IMR-90 (cell line): Measurements from ENCODE around the gene TRIM73. TPM values are rescaled to one million over a fixed set of nuclear protein-coding genes. Genes with fewer than 3 reads are reported as not detected.
"Not testable (repeated sequence)": the region's sequence is repeated elsewhere in the genome, so short reads cannot be mapped to it uniquely, and the experiment has no call there.

Experiments used
- ATAC-seq: fragments of 200-7000 bp; cut with Tn5 transposase; 2 replicates; pipeline ENCODE4 v1.9.1; 2020; ENCODE audit warnings: low read depth, mild to moderate bottlenecking, moderate library complexity
- BruUV-seq: library from RNA; stranded (reverse); fragments of 400-500 nt; replicated peaks from 2 replicates; lab custom pipeline; 2021; lab: Mats Ljungman, UMichigan
- CTCF ChIA-PET: fragments of 300-600 bp; formaldehyde crosslinking; extraction: SDS; loops from one replicate; lab custom pipeline; 2021; ENCODE audit warnings: antibody characterized with exemption; lab: Yijun Ruan, JAX
- POLR2A ChIA-PET: fragments of 300-600 bp; sonication (Branson Sonifier 250); formaldehyde crosslinking; loops from one replicate; lab custom pipeline; 2022; ENCODE audit warnings: antibody characterized with exemption; ENCODE audit not compliant: unreplicated experiment; lab: Charles Lee
- DNase-seq: peaks from one replicate; pipeline ENCODE4 v3.0.0; 2013
- H2AFZ ChIP-seq: replicated peaks from 2 replicates; pipeline ENCODE3; 2013; ENCODE audit warnings: low read length, mild to moderate bottlenecking; ENCODE audit not compliant: poor library complexity
- H2AK5ac ChIP-seq: 2 replicates; pipeline ENCODE4 v1.6.1; 2013; ENCODE audit warnings: low read depth, low read length, inconsistent platforms
- H2AK9ac ChIP-seq: replicated peaks from 2 replicates; pipeline ENCODE3; 2013; ENCODE audit warnings: mild to moderate bottlenecking, low read depth, low read length, moderate library complexity; ENCODE audit not compliant: poor library complexity
- H2BK120ac ChIP-seq: 2 replicates; pipeline ENCODE4 v1.6.1; 2013; ENCODE audit warnings: low read depth, low read length, inconsistent platforms
- H2BK15ac ChIP-seq: 3 replicates; pipeline ENCODE4 v1.6.1; 2013; ENCODE audit warnings: low read depth, low read length, inconsistent platforms
- H2BK20ac ChIP-seq: 2 replicates; pipeline ENCODE4 v1.6.1; 2013; ENCODE audit warnings: low read depth, mild to moderate bottlenecking, inconsistent platforms, low read length, moderate library complexity
- H2BK5ac ChIP-seq: 2 replicates; pipeline ENCODE4 v1.6.1; 2013; ENCODE audit warnings: mild to moderate bottlenecking, low read depth, low read length, inconsistent platforms; ENCODE audit not compliant: poor library complexity, severe bottlenecking
- H3K14ac ChIP-seq: replicated peaks from 2 replicates; pipeline ENCODE4 v1.6.1; 2013; ENCODE audit warnings: low read depth, low read length, inconsistent platforms
- H3K18ac ChIP-seq: 2 replicates; pipeline ENCODE4 v1.6.1; 2013; ENCODE audit warnings: low read depth, low read length, control low read depth
- H3K23ac ChIP-seq: 2 replicates; pipeline ENCODE4 v1.6.1; 2013; ENCODE audit warnings: low read depth, low read length, inconsistent platforms
- H3K27ac ChIP-seq: 2 replicates; pipeline ENCODE4 v1.5.1; 2013; ENCODE audit warnings: mild to moderate bottlenecking, control low read depth, low read length; ENCODE audit not compliant: insufficient read depth
- H3K27me3 ChIP-seq: 2 replicates; pipeline ENCODE4 v1.6.1; 2013; ENCODE audit warnings: low read length; ENCODE audit not compliant: control insufficient read depth, insufficient read depth
- H3K36me3 ChIP-seq: 2 replicates; pipeline ENCODE4 v1.6.1; 2013; ENCODE audit warnings: low read length, mixed read lengths; ENCODE audit not compliant: control insufficient read depth, insufficient read depth
- H3K4ac ChIP-seq: 2 replicates; pipeline ENCODE4 v1.6.1; 2013; ENCODE audit warnings: low read depth, low read length, inconsistent platforms
- H3K4me1 ChIP-seq: 2 replicates; pipeline ENCODE4 v1.6.1; 2013; ENCODE audit warnings: low read length, mixed read lengths; ENCODE audit not compliant: control insufficient read depth, insufficient read depth
- H3K4me2 ChIP-seq: 2 replicates; pipeline ENCODE4 v1.6.1; 2013; ENCODE audit warnings: low read depth, mild to moderate bottlenecking, control low read depth, low read length, moderate library complexity
- H3K4me3 ChIP-seq: 2 replicates; pipeline ENCODE4 v1.5.1; 2013; ENCODE audit warnings: low read depth, mild to moderate bottlenecking, control low read depth, low read length, moderate library complexity; ENCODE audit not compliant: insufficient read depth
- H3K56ac ChIP-seq: 2 replicates; pipeline ENCODE4 v1.6.1; 2013; ENCODE audit warnings: low read length, inconsistent platforms; ENCODE audit not compliant: insufficient read depth; ENCODE audit errors: extremely low read depth
- H3K79me1 ChIP-seq, 2 experiments: 2 replicates each; pipeline ENCODE4 v1.6.1; 2013; ENCODE audit warnings: low read length in 2 of 2, inconsistent platforms in 1 of 2, low read depth in 1 of 2
- H3K9ac ChIP-seq: 2 replicates; pipeline ENCODE4 v1.6.1; 2013; ENCODE audit warnings: low read depth, low read length, control low read depth
- H3K9me1 ChIP-seq: 2 replicates; pipeline ENCODE4 v1.6.1; 2013; ENCODE audit warnings: low read length, inconsistent platforms; ENCODE audit not compliant: insufficient read depth
- H3K9me3 ChIP-seq: 2 replicates; pipeline ENCODE4 v1.6.1; 2013; ENCODE audit warnings: low read length; ENCODE audit not compliant: control insufficient read depth, insufficient read depth
- H4K20me1 ChIP-seq: 2 replicates; pipeline ENCODE4 v1.6.1; 2013; ENCODE audit warnings: low read length, inconsistent platforms; ENCODE audit not compliant: insufficient read depth
- H4K5ac ChIP-seq: 2 replicates; pipeline ENCODE4 v1.6.1; 2013; ENCODE audit warnings: mild to moderate bottlenecking, low read depth, low read length, control low read depth
- H4K8ac ChIP-seq, 2 experiments: 2 replicates each; pipeline ENCODE4 v1.6.1; 2013; ENCODE audit warnings: low read depth in 2 of 2, low read length in 2 of 2, control low read depth in 1 of 2, inconsistent platforms in 1 of 2
- H4K91ac ChIP-seq: 2 replicates; pipeline ENCODE4 v1.6.1; 2013; ENCODE audit warnings: low read depth, low read length, inconsistent platforms; ENCODE audit not compliant: insufficient read depth
- WGBS, 2 experiments: methylation state at CpG; one replicate each; pipeline versions ENCODE4 v1.1.5 to v1.1.7; 2013; ENCODE audit warnings: missing lambda C conversion rate in 2 of 2; ENCODE audit not compliant: insufficient read length in 1 of 2; ENCODE audit errors: extremely low coverage in 2 of 2; 5-methylcytosine and 5-hydroxymethylcytosine counted together
- dilution Hi-C: fragments of 300-500 bp; cut with HindIII; formaldehyde crosslinking; loops from one replicate; pipeline ENCODE4 v1.14.3; 2018; ENCODE audit warnings: low sequenced_read_pairs; ENCODE audit not compliant: unreplicated experiment
- in situ Hi-C: fragments of 300-500 bp; cut with MboI; formaldehyde crosslinking; loops from 3 replicates; pipeline ENCODE4 v1.14.3; 2019; ENCODE audit warnings: low sequenced_read_pairs, inconsistent platforms, mixed read lengths
- intact Hi-C: fragments of 100-400 bp; cut with micrococcal nuclease; formaldehyde crosslinking; loops from 2 replicates; pipeline ENCODE4 v1.10.0; 2022
- polyA plus RNA-seq, 3 experiments: library from polyadenylated mRNA; depleted of rRNA; stranded (reverse); fragments of >200 nt; gene quantifications; 2 replicates each; pipeline ENCODE4 v1.2.3, GENCODE V29; 2012; ENCODE audit warnings: low replicate concordance in 1 of 3
- total RNA-seq: library from RNA; depleted of rRNA; stranded (reverse); fragments of >200 nt; gene quantifications from 2 replicates; pipeline ENCODE4 v1.2.3, GENCODE V29; 2012

TRIM73 gene
- total and polyA plus RNA-seq, 2 of the 4 experiments (the other 2 are of a cell fraction) = 0.18 to 0.84 TPM

DNA sequence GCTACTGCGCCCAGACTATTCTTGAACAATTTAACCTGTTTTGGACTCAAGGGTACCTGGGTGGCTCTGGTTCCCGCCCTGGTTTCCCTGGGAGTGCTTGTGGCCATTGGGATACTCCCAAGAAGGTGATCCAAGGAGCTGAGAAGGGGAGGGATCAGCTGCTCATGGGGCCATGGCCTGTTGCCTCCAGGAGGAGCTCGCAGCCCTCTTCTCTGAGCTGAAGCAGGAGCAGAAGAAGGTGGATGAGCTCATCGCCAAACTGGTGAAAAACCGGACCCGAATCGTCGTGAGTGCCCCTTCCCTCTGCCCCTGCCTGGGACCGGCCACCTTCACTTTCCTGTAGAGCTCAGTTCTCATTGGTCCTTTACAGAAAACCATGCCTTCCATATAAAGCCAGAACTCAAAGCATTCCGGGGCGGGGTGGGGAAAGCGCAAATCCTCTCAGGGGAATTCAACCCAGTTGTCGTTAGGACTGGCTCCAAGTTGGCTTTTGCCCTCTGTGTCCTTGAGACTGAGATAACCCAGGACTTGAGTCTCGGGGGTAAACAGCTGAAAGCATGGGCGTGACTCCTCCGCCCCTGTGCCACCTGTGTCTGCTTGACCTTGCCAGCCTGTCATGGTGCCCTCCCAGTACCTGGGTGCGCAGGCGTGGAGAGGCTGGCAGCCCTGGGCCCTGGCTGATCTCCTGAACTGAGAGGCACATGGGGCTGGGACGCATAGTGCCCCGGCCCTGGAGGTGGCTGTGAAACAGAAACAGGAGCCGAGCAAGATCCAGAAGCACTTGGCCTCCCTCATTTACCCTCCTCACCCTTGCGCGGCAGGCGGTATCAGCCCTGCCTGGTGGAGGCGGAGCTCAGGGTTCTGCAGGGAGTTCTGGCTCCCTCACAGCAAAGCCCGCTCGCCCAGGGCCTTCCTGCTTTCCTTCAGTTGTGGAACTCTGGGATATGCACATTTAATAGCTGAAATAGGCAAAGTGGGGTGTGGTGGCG is 8.3 kb downstream of the TRIM73 start:
- H2BK15ac ChIP-seq, H2AK5ac ChIP-seq, H3K4me1 ChIP-seq, DNase-seq, H4K5ac ChIP-seq, H3K23ac ChIP-seq, H3K79me1 ChIP-seq, H2BK20ac ChIP-seq, H3K14ac ChIP-seq, H2BK120ac ChIP-seq, H4K91ac ChIP-seq, H3K18ac ChIP-seq, intact Hi-C loops, H3K9ac ChIP-seq, H4K8ac ChIP-seq, H3K4me2 ChIP-seq, H2AK9ac ChIP-seq, CTCF ChIA-PET, in situ Hi-C loops, H3K4me3 ChIP-seq, H2AFZ ChIP-seq, POLR2A ChIA-PET, ATAC-seq, H3K9me3 ChIP-seq, H3K27me3 ChIP-seq, BruUV-seq, H3K36me3 ChIP-seq, dilution Hi-C loops, H3K27ac ChIP-seq, H3K4ac ChIP-seq, H2BK5ac ChIP-seq, H3K56ac ChIP-seq, H3K9me1 ChIP-seq, H4K20me1 ChIP-seq: not testable (repeated sequence)
- WGBS, 2 experiments = no CpG with 5 or more reads among the region's 28 CpGs

DNA sequence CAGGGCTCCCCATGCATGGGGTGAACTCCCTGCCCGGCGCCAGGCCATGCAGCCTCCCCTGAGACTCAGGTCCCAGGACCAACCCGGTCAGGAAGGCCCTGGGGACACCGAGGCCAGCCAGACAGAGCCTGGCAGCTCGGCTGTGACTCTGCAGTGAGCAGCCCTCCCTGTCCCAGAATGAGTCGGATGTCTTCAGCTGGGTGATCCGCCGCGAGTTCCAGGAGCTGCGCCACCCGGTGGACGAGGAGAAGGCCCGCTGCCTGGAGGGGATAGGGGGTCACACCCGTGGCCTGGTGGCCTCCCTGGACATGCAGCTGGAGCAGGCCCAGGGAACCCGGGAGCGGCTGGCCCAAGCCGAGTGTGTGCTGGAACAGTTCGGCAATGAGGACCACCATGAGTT is 9.2 kb downstream of the TRIM73 start:
- H3K27ac ChIP-seq, H3K9ac ChIP-seq, H2BK120ac ChIP-seq, in situ Hi-C loops, H3K4me2 ChIP-seq, H2AK9ac ChIP-seq, H2BK5ac ChIP-seq, CTCF ChIA-PET, H2BK15ac ChIP-seq, H3K27me3 ChIP-seq, H4K8ac ChIP-seq, H2AFZ ChIP-seq, H3K4me1 ChIP-seq, H3K4me3 ChIP-seq, DNase-seq, H3K9me1 ChIP-seq, H3K23ac ChIP-seq, H3K36me3 ChIP-seq, intact Hi-C loops, H3K56ac ChIP-seq, H4K20me1 ChIP-seq, H3K14ac ChIP-seq, H4K91ac ChIP-seq, H3K18ac ChIP-seq, BruUV-seq, POLR2A ChIA-PET, H3K4ac ChIP-seq, H3K79me1 ChIP-seq, H2AK5ac ChIP-seq, dilution Hi-C loops, H3K9me3 ChIP-seq, H2BK20ac ChIP-seq, H4K5ac ChIP-seq: not testable (repeated sequence)
- WGBS, 2 experiments = no CpG with 5 or more reads among the region's 18 CpGs
- ATAC-seq = peak; percentile 81
